Measurements from ENCODE around the gene FKBP15.

Gene FKBP15

DNA sequence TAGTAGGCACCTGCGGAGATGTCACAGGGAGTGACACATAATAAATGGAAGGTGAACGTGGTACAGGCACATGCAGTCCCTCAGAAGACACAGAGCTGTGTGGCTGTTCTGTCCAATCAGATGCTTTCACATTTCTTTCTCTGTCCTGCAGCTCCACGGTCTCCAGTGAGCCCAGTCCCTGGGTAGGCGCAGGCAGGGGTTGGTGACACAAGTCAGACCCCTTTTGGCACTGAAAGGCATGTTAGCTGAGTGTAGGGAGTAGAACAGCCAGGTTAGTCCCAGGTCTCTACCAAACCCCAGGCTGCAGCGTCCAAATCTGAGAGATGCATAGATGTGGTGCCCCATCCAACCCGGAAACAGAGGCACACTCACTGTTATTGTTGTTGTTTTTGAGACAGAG is 67.5 kb downstream of the FKBP15 start (continued):
- TF ChIP-seq, protein P1, sequence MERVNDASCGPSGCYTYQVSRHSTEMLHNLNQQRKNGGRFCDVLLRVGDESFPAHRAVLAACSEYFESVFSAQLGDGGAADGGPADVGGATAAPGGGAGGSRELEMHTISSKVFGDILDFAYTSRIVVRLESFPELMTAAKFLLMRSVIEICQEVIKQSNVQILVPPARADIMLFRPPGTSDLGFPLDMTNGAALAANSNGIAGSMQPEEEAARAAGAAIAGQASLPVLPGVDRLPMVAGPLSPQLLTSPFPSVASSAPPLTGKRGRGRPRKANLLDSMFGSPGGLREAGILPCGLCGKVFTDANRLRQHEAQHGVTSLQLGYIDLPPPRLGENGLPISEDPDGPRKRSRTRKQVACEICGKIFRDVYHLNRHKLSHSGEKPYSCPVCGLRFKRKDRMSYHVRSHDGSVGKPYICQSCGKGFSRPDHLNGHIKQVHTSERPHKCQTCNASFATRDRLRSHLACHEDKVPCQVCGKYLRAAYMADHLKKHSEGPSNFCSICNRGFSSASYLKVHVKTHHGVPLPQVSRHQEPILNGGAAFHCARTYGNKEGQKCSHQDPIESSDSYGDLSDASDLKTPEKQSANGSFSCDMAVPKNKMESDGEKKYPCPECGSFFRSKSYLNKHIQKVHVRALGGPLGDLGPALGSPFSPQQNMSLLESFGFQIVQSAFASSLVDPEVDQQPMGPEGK (CRISPR knock-in tag; IDR thresholded peaks at IDR 0.05; ENCODE audit: borderline replicate concordance) = no peak
- TF ChIP-seq ZNF565 (CRISPR knock-in tag; conservative IDR thresholded peaks at IDR 0.05; ENCODE audit: low read depth) (no peak), TOX (CRISPR knock-in tag; IDR thresholded peaks at IDR 0.05; ENCODE audit: borderline replicate concordance) (no peak)

DNA sequence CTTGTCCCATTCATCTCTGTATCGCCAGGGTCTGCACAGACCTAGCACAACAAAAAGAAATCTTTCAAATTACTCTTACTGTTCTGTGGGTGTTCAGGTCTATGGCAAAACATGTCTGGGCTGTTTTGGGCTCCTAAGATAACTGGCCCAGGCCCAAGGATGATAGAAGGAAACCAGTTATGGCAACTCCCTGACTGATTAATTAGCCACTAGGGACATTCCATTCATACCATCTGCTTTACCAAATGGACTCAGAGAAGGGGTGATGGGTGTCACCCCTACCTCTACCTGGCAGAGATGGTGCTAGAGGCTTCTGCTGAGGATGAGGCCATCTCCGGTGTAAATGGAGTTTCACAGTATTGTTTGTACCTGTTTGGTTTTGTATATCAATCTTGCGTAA is 68.4 kb downstream of the FKBP15 start:
- TF ChIP-seq ISL1 (CRISPR knock-in tag; IDR thresholded peaks at IDR 0.05) (0 out of 2 replicates have a peak, but pooled peaks have one; percentile 31), ZFP3 (CRISPR knock-in tag; IDR thresholded peaks at IDR 0.05) (no peak)
- ATAC-seq = no peak

DNA sequence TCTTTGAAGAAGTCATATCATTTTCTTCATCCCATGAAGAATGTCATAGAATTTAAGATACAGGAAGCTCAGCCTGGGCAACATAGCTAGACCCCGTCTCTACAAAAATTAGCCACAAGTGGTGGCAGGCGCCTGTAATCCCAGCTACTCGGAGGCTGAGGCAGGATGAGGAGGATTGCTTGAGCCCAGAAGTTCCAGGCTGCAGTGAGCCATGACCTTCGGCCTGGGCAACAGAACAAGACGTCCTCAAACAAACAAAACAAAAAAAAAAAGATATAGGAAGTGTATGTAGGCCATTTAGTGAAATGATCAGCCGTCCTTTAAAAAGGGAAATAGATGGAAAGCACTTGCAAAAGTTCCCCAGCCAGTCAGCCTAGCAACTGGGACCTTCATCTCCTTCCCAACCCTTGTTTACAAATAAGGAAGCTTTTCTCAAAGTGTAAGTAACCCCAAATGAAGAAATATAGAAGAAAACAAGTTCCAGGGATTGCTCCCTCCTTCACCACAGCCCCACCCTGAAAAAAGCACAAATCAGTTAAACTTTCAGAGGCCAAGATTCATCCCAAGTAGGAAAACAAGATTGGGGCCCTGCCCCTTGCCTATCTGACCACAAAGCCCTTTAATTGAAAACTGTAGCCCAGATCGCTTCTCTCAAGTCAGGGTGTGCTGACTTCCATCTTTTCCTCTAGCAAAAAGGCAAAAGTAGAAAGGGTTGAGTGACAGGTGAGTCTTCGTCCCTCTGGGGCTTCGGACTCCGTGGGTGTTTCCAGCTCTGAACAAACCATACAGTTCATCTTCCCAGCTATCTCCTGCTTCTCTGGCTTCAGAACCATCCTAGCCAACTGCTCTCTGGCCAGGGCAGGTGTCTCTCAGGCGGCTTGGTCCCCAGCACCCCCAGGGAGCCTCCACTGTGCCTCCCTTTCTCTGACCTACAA is 69.1 kb downstream of the FKBP15 start:
- TF ChIP-seq TOX (CRISPR knock-in tag; IDR thresholded peaks at IDR 0.05; ENCODE audit: borderline replicate concordance) (no peak), ISL1 (CRISPR knock-in tag; IDR thresholded peaks at IDR 0.05) (no peak), ZNF565 (CRISPR knock-in tag; conservative IDR thresholded peaks at IDR 0.05; ENCODE audit: low read depth) (no peak), SNAI2 (CRISPR knock-in tag; IDR thresholded peaks at IDR 0.05) (no peak), BACH2 (CRISPR knock-in tag; IDR thresholded peaks at IDR 0.05; ENCODE audit: borderline replicate concordance) (no peak), ARNTL (CRISPR knock-in tag; IDR thresholded peaks at IDR 0.05; ENCODE audit: borderline replicate concordance, low read depth) (no peak), ZNF70 (CRISPR knock-in tag; IDR thresholded peaks at IDR 0.05) (no peak), ZC3H10 (CRISPR knock-in tag; IDR thresholded peaks at IDR 0.05) (no peak), CSDC2 (CRISPR knock-in tag; IDR thresholded peaks at IDR 0.05) (no peak), ESRRG (CRISPR knock-in tag; IDR thresholded peaks at IDR 0.05) (no peak), ZFP3 (CRISPR knock-in tag; IDR thresholded peaks at IDR 0.05) (no peak), ZNF8 (CRISPR knock-in tag; IDR thresholded peaks at IDR 0.05) (no peak), PPARA (CRISPR knock-in tag; IDR thresholded peaks at IDR 0.05; ENCODE audit: borderline replicate concordance) (no peak), GLIS3 (CRISPR knock-in tag; IDR thresholded peaks at IDR 0.05) (no peak), ZFP30 (CRISPR knock-in tag; IDR thresholded peaks at IDR 0.05) (no peak)
- TF ChIP-seq, protein P2, sequence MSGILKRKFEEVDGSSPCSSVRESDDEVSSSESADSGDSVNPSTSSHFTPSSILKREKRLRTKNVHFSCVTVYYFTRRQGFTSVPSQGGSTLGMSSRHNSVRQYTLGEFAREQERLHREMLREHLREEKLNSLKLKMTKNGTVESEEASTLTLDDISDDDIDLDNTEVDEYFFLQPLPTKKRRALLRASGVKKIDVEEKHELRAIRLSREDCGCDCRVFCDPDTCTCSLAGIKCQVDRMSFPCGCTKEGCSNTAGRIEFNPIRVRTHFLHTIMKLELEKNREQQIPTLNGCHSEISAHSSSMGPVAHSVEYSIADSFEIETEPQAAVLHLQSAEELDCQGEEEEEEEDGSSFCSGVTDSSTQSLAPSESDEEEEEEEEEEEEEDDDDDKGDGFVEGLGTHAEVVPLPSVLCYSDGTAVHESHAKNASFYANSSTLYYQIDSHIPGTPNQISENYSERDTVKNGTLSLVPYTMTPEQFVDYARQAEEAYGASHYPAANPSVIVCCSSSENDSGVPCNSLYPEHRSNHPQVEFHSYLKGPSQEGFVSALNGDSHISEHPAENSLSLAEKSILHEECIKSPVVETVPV (CRISPR knock-in tag; IDR thresholded peaks at IDR 0.05) = no peak
- TF ChIP-seq, protein P3, sequence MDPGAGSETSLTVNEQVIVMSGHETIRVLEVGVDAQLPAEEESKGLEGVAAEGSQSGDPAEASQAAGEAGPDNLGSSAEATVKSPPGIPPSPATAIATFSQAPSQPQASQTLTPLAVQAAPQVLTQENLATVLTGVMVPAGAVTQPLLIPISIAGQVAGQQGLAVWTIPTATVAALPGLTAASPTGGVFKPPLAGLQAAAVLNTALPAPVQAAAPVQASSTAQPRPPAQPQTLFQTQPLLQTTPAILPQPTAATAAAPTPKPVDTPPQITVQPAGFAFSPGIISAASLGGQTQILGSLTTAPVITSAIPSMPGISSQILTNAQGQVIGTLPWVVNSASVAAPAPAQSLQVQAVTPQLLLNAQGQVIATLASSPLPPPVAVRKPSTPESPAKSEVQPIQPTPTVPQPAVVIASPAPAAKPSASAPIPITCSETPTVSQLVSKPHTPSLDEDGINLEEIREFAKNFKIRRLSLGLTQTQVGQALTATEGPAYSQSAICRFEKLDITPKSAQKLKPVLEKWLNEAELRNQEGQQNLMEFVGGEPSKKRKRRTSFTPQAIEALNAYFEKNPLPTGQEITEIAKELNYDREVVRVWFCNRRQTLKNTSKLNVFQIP (CRISPR knock-in tag; IDR thresholded peaks at IDR 0.05; ENCODE audit: borderline replicate concordance, low read depth) = no peak
- TF ChIP-seq, protein P1 (CRISPR knock-in tag; IDR thresholded peaks at IDR 0.05; ENCODE audit: borderline replicate concordance) = no peak
- no peak for ATAC-seq

DNA sequence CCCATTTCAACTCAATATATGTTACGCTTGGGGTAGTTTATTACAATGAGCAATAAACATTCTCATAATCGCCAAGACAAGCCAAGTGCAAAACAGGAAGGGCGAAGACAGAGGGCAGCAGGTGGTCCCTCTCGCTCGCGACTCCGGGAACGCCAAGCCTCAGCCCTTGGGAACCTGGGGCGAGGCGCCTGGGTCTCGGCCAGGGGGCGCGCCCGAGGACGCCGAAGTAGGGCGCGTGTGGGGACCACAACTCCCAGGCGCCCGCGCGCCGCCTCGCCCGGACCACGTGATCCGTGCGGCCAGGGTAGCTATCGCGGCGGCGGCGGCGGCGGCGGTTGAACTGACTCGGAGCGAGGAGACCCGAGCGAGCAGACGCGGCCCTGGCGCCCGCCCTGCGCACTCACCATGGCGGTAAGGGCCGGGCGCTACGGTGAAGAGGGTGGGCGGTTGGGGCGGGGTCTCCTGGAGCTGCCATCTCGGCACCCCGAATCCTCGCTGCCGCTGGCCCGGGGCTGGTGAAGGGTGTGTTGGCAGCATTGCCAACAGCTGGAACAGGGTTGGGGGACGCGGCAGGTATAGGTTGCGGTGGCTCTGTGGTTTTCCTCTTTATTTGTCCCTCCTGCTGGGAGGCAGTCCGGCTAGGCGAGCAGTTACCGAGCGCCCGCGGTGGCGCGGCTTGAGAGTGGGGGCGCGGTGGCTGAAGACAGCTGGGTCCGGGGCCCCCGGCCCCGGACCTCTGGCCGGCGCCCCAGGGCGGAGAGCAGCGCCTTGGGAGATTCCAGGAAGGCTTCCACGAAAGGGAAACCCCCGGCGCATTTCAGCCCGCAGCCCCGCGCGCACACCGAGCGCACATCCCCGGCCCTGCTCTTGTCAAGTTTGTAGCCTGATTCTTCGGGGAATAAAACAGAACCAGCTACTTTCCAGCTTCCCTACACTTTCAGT is 70.1 kb downstream of the FKBP15 start, which contains the start of gene SLC31A2:
TSS of gene SLC31A2 (plus strand) at position 338 of the 942 bp plus-strand sequence. CDS start at position 406, 68 bp downstream.
- peak; percentile 98 for ATAC-seq
- TF ChIP-seq, protein P4, sequence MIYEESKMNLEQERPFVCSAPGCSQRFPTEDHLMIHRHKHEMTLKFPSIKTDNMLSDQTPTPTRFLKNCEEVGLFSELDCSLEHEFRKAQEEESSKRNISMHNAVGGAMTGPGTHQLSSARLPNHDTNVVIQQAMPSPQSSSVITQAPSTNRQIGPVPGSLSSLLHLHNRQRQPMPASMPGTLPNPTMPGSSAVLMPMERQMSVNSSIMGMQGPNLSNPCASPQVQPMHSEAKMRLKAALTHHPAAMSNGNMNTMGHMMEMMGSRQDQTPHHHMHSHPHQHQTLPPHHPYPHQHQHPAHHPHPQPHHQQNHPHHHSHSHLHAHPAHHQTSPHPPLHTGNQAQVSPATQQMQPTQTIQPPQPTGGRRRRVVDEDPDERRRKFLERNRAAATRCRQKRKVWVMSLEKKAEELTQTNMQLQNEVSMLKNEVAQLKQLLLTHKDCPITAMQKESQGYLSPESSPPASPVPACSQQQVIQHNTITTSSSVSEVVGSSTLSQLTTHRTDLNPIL (CRISPR knock-in tag; IDR thresholded peaks at IDR 0.05; ENCODE audit: low read depth) = no peak
- no peak for TF ChIP-seq ZFP3 (CRISPR knock-in tag; IDR thresholded peaks at IDR 0.05)
- TF ChIP-seq RARB (CRISPR knock-in tag; IDR thresholded peaks at IDR 0.05) = no peak
- no peak for TF ChIP-seq ZNF8 (CRISPR knock-in tag; IDR thresholded peaks at IDR 0.05)
- TF ChIP-seq TOX (CRISPR knock-in tag; IDR thresholded peaks at IDR 0.05; ENCODE audit: borderline replicate concordance) = no peak
- TF ChIP-seq CSDC2 (CRISPR knock-in tag; IDR thresholded peaks at IDR 0.05) = no peak
- TF ChIP-seq OSR1 (CRISPR knock-in tag; IDR thresholded peaks at IDR 0.05) = no peak
- TF ChIP-seq, protein P3 (CRISPR knock-in tag; IDR thresholded peaks at IDR 0.05; ENCODE audit: borderline replicate concordance, low read depth) = no peak
- no peak for TF ChIP-seq ZNF565 (CRISPR knock-in tag; conservative IDR thresholded peaks at IDR 0.05; ENCODE audit: low read depth)
- TF ChIP-seq ARNTL (CRISPR knock-in tag; IDR thresholded peaks at IDR 0.05; ENCODE audit: borderline replicate concordance, low read depth) = no peak

All from SK-N-SH treated with all-trans-retinoic acid at 6 μM for 48 hours (cell line).